Sigmoid colon (tissue), 4 donors: ENCODE measurements around the gene ZMYM1.

ENCODE experiments used
- EP300 ChIP-seq, 4 donors: sonication (generic); formaldehyde crosslinking; IDR thresholded peaks; one replicate each; pipeline ENCODE4 v1.6.1; 2017; ENCODE audit warnings: antibody characterized with exemption in 4 of 4
- POLR2A ChIP-seq, 2 donors: fragments of 450-650 bp; IDR thresholded peaks; one replicate each; pipeline ENCODE4 v1.6.1; 2016; ENCODE audit warnings: antibody characterized with exemption in 2 of 2, mild to moderate bottlenecking in 2 of 2, moderate library complexity in 2 of 2
- POLR2AphosphoS5 ChIP-seq, 4 donors: sonication (generic); formaldehyde crosslinking; IDR thresholded peaks; one replicate each; pipeline ENCODE4 v1.6.1; 2017; ENCODE audit warnings: antibody characterized with exemption in 4 of 4
- TF ChIP-seq, protein P1 (sequence below), 4 experiments: fragments of 450-650 bp in 3 of 4; fragments of 200-600 bp in 1 of 4; IDR thresholded peaks; one replicate each; pipeline ENCODE4 v1.5.1; 2016 to 2019; ENCODE audit warnings: antibody characterized with exemption in 4 of 4, mild to moderate bottlenecking in 3 of 4, moderate library complexity in 2 of 4

DNA sequence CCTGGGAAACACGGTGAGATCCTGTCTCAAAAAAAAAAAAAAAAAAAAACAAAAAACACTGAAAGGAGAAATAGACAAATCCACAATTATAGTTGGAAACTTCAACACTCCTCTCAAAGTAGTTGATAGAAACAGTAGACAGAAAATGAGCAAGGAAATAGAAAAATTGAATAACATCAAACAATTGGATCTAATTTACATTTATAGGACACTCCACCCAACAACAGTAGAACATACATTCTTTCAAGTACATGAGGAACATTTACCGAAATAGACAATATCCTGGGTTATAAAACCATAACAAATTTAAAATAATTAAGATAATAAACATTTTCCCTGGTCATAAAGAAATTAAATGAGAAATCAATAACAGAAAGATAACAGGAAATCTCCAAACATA lies 14.9 kb upstream of the ZMYM1 start:
- TF ChIP-seq, protein P1, sequence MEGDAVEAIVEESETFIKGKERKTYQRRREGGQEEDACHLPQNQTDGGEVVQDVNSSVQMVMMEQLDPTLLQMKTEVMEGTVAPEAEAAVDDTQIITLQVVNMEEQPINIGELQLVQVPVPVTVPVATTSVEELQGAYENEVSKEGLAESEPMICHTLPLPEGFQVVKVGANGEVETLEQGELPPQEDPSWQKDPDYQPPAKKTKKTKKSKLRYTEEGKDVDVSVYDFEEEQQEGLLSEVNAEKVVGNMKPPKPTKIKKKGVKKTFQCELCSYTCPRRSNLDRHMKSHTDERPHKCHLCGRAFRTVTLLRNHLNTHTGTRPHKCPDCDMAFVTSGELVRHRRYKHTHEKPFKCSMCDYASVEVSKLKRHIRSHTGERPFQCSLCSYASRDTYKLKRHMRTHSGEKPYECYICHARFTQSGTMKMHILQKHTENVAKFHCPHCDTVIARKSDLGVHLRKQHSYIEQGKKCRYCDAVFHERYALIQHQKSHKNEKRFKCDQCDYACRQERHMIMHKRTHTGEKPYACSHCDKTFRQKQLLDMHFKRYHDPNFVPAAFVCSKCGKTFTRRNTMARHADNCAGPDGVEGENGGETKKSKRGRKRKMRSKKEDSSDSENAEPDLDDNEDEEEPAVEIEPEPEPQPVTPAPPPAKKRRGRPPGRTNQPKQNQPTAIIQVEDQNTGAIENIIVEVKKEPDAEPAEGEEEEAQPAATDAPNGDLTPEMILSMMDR (IDR thresholded peaks at IDR 0.05), result no peak
- TF ChIP-seq EP300 (IDR thresholded peaks at IDR 0.05) (no peak), POLR2A (IDR thresholded peaks at IDR 0.05) (no peak), POLR2AphosphoS5 (IDR thresholded peaks at IDR 0.05) (no peak)
